Adrenal gland (tissue), 5 donors: ENCODE data around the gene ASPDH.

ENCODE experiments used
- CTCF ChIP-seq, 6 experiments: fragments of 450-650 bp in 4 of 6; fragments of 200-600 bp in 2 of 6; sonication (generic) in 1 of 6; IDR thresholded peaks; 1 replicate in 5 of 6; 2 replicates in 1 of 6; pipeline versions ENCODE4 v1.5.1 to v1.8.0; 2016 to 2021; ENCODE audit warnings: antibody characterized with exemption in 6 of 6, mild to moderate bottlenecking in 2 of 6, moderate library complexity in 1 of 6
- POLR2A ChIP-seq, 2 donors: fragments of 450-650 bp; IDR thresholded peaks; one replicate each; pipeline ENCODE4 v1.6.1; 2017; ENCODE audit warnings: antibody characterized with exemption in 2 of 2, mild to moderate bottlenecking in 2 of 2, moderate library complexity in 1 of 2
- donor health status: DM: no; HTN: no; CAD: no.

GRCh38 chr19:50519006-50519575 is 5.4 kb upstream of the ASPDH start:
- TF ChIP-seq CTCF (IDR thresholded peaks at IDR 0.05) (no peak), POLR2A (IDR thresholded peaks at IDR 0.05) (no peak)
